CD4-positive, alpha-beta T cell (primary cell): Measurements from ENCODE around the gene MS4A10. TPM values are rescaled to one million over a fixed set of nuclear protein-coding genes. Genes with fewer than 3 reads are reported as not detected.

Experiments used
- ATAC-seq: fragments of 200-7000 bp; cut with Tn5 transposase; one replicate; pipeline ENCODE4 v1.10.0; 2022; ENCODE audit warnings: mild to moderate bottlenecking; ENCODE audit not compliant: poor library complexity
- CTCF ChIA-PET: fragments of 350-600 bp; sonication (Branson Sonifier 250); formaldehyde crosslinking; loops from one replicate; lab custom pipeline; 2021; ENCODE audit warnings: antibody characterized with exemption, inconsistent platforms; lab: Charles Lee
- POLR2A ChIA-PET: fragments of 350-600 bp; sonication (Branson Sonifier 250); formaldehyde crosslinking; loops from one replicate; lab custom pipeline; 2021; ENCODE audit warnings: antibody characterized with exemption, inconsistent platforms; lab: Charles Lee
- DNase-seq, 14 experiments: peaks; one replicate each; pipeline ENCODE4 v3.0.0-alpha.2; 2013 to 2020; ENCODE audit warnings: mixed read lengths in 2 of 14
- H3K27ac ChIP-seq, 2 donors: one replicate each; pipeline versions ENCODE4 v1.5.1 to v1.7.0; 2013; ENCODE audit warnings: low read length in 2 of 2, low read depth in 1 of 2, mild to moderate bottlenecking in 1 of 2
- H3K27me3 ChIP-seq, 2 experiments: 1 replicate in 1 of 2; 2 replicates in 1 of 2; pipeline versions ENCODE4 v1.6.1 to v1.7.0; 2013; ENCODE audit warnings: low read length in 2 of 2, control low read depth in 1 of 2, mild to moderate bottlenecking in 1 of 2, moderate library complexity in 1 of 2; ENCODE audit not compliant: insufficient read depth in 2 of 2, control insufficient read depth in 1 of 2
- H3K36me3 ChIP-seq: one replicate; pipeline ENCODE4 v1.6.1; 2013; ENCODE audit warnings: low read length, control low read depth; ENCODE audit not compliant: insufficient read depth
- H3K4me1 ChIP-seq: one replicate; pipeline ENCODE4 v1.6.1; 2013; ENCODE audit warnings: low read length, control low read depth; ENCODE audit not compliant: insufficient read depth
- H3K4me3 ChIP-seq: one replicate; pipeline ENCODE4 v1.5.1; 2013; ENCODE audit warnings: mild to moderate bottlenecking, low read length, moderate library complexity
- H3K9me3 ChIP-seq, 2 experiments: 1 replicate in 1 of 2; 2 replicates in 1 of 2; pipeline versions ENCODE4 v1.6.1 to v1.7.0; 2013; ENCODE audit warnings: low read length in 2 of 2, mild to moderate bottlenecking in 2 of 2, control low read depth in 1 of 2, moderate library complexity in 1 of 2; ENCODE audit not compliant: control insufficient read depth in 1 of 2, insufficient read depth in 1 of 2
- H3K27ac Mint-ChIP-seq: one replicate; pipeline ENCODE4 v1.8.0; 2020; ENCODE audit warnings: mixed read lengths
- H3K27me3 Mint-ChIP-seq: one replicate; pipeline ENCODE4 v1.8.0; 2021; ENCODE audit warnings: mixed read lengths
- H3K36me3 Mint-ChIP-seq: one replicate; pipeline ENCODE4 v1.8.0; 2021; ENCODE audit warnings: low read depth, mixed read lengths
- H3K4me1 Mint-ChIP-seq: one replicate; pipeline ENCODE4 v1.8.0; 2021; ENCODE audit warnings: low read depth, mixed read lengths
- H3K4me3 Mint-ChIP-seq: one replicate; pipeline ENCODE4 v1.8.0; 2020; ENCODE audit warnings: mild to moderate bottlenecking, mixed read lengths
- H3K9me3 Mint-ChIP-seq: one replicate; pipeline ENCODE4 v1.8.0; 2020; ENCODE audit warnings: mixed read lengths
- CTCF ChIP-seq: fragments of 200-600 bp; IDR thresholded peaks from one replicate; pipeline ENCODE4 v1.8.0; 2022; ENCODE audit warnings: antibody characterized with exemption, mild to moderate bottlenecking
- intact Hi-C, 2 experiments: fragments of 100-400 bp; cut with DNase I in 1 of 2; cut with micrococcal nuclease in 1 of 2; formaldehyde crosslinking; loops; one replicate each; pipeline versions ENCODE4 v1.15.1 to v1.9.0; 2023 to 2025; cut with DNase I, micrococcal nuclease
- total RNA-seq, 174 experiments: library from RNA in 2 of 174; stranded (reverse) in 2 of 174; gene quantifications; one replicate each; pipeline ENCODE4 v1.2.3 and lab custom pipeline; 2021 to 2026

The MS4A10 gene
- total RNA-seq, 2 experiments from 2014 or later, result not detected

DNA sequence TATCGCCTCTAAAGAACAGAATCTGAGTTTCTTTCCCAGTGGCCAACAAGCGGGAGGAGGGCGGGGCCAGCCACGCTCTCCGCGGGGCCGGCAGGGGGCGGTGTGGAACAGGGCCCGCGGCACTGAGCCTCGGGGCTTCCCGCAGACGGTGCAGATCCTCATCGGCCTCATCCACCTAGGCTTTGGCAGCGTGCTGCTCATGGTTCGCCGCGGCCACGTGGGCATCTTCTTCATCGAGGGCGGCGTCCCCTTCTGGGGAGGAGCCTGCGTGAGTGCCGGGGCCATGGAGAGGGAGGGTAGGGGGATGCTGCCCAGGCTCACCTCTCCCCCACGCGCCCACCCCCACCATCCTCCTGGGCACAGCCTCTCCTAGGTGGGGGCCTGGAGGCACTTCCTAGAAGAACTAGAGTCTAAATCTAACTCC is 17.7 kb upstream of the MS4A10 start:
- CTCF ChIA-PET, result interaction anchor here (2.3 kb wide), 1 partner anchor 8 kb away, joined by 7 read pairs; no protein-coding TSS in a partner anchor
- intact Hi-C loops, result no loop called here
- Mint-ChIP-seq H3K27me3 (peaks cover 38% of the 10 kb centered on the region), H3K9me3 (no peaks in the 10 kb centered on the region), H3K27ac (no peak overlapping the region), H3K36me3 (no peaks in the 10 kb centered on the region), H3K4me1 (no peaks in the 10 kb centered on the region), H3K4me3 (no peak overlapping the region)
- POLR2A ChIA-PET, result no interaction called here
- TF ChIP-seq CTCF, result no peak
- no peak for ATAC-seq
- Histone ChIP-seq H3K4me1 (no peaks in the 10 kb centered on the region), H3K27ac (no peak overlapping the region), H3K4me3 (no peak overlapping the region), H3K27me3 (peaks cover 0 to 2% of the 10 kb centered on the region in 2 experiments), H3K36me3 (no peaks in the 10 kb centered on the region), H3K9me3 (peaks cover 0 to 4% of the 10 kb centered on the region in 2 experiments)
- DNase-seq, result peak in 3 of 14 experiments; percentile 23 to 34 (median 26)

GRCh38 chr11:60768202-60768601 is 16.9 kb upstream of the MS4A10 start:
- ChIA-PET POLR2A (no interaction called here), CTCF (no interaction called here)
- Mint-ChIP-seq H3K4me3 (no peak overlapping the region), H3K27me3 (peaks cover 30% of the 10 kb centered on the region), H3K36me3 (no peaks in the 10 kb centered on the region), H3K4me1 (no peaks in the 10 kb centered on the region), H3K27ac (no peak overlapping the region), H3K9me3 (no peaks in the 10 kb centered on the region)
- no peak for TF ChIP-seq CTCF
- peaks cover 0 to 4% of the 10 kb centered on the region in 2 experiments for H3K9me3 ChIP-seq
- no peak for DNase-seq
- no peaks in the 10 kb centered on the region for H3K36me3 ChIP-seq
- H3K27me3 ChIP-seq, result peaks cover 0 to 2% of the 10 kb centered on the region in 2 experiments
- no peaks in the 10 kb centered on the region for H3K4me1 ChIP-seq
- intact Hi-C loops, result no loop called here
- no peak for ATAC-seq
- H3K4me3 ChIP-seq, result no peak overlapping the region
- H3K27ac ChIP-seq, result no peak overlapping the region

- Histone ChIP-seq H3K9me3 (peaks cover 0 to 4% of the 10 kb centered on the region in 2 experiments), H3K4me1 (no peaks in the 10 kb centered on the region), H3K4me3 (no peak overlapping the region), H3K27ac (no peak overlapping the region), H3K27me3 (peaks cover 0 to 2% of the 10 kb centered on the region in 2 experiments), H3K36me3 (no peaks in the 10 kb centered on the region)
- intact Hi-C loops, result no loop called here
- no peaks in the 10 kb centered on the region for H3K36me3 Mint-ChIP-seq
- H3K27ac Mint-ChIP-seq, result no peak overlapping the region
- TF ChIP-seq CTCF, result no peak
- ATAC-seq, result no peak
- ChIA-PET CTCF (no interaction called here), POLR2A (no interaction called here)
- no peak overlapping the region for H3K4me3 Mint-ChIP-seq
- H3K27me3 Mint-ChIP-seq, result peaks cover 21% of the 10 kb centered on the region
- no peaks in the 10 kb centered on the region for H3K9me3 Mint-ChIP-seq
- DNase-seq, result no peak
- H3K4me1 Mint-ChIP-seq, result no peaks in the 10 kb centered on the region
These were observed 15.9 kb upstream of the MS4A10 start for GRCh38 chr11:60769273-60769672.
